ENCODE results near the gene GINS1. TPM values are rescaled to one million over a fixed set of nuclear protein-coding genes. Genes with fewer than 3 reads are reported as not detected.

The GINS1 gene
- total and polyA plus RNA-seq, 7 experiments from 2014 or later, result 0.44 to 24.9 (median 0.88) TPM

DNA sequence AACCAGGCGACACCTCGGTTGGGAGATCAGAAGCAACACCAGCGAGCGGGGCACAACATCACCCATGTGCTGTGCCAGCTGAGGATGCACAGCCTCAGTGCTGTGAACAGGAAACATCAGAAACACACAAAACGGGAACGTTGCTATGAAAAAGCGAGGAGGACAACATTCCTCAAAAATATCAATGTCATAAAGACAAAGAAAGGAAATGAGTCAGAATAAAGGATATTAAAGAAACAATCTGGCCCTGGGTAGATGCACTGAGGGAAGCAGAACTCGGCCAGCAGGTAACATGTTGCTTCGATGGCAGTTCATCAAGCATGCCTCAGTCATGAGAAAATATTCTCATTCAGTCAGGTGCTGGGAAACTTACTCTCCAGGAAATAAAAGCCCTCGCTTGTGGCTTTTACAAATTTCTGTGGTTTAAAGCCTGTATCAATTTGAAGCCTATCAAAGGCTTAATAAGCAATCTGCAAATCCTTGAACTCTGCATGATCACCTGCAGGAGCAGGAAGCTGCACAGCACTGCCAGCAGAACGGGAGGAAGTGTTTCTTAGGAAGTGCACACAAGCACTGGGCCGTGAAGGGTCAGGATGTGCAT, 77.5 kb downstream of the GINS1 start:
- ATAC-seq, result no peak
- intact Hi-C loops (cut with micrococcal nuclease), result no loop called here

GRCh38 chr20:25485872-25486271, 78.4 kb downstream of the GINS1 start:
- H3K9me3 Mint-ChIP-seq, result no peaks in the 10 kb centered on the region

More for the DNA sequence above, 77.5 kb downstream of the GINS1 start:
- ChIA-PET CTCF (no interaction called here), POLR2A (no interaction called here)
- H3K9me3 ChIP-seq (ENCODE audit: control insufficient read depth in 2 of 3, low read length in 3 of 3), result no peaks in the 10 kb centered on the region
- Mint-ChIP-seq H3K27ac (peak overlapping the region in 8 of 9 donors; percentile 20 to 84 (median 68)), H3K9me3 (no peaks in the 10 kb centered on the region), H3K36me3 (peaks cover 0 to 2% (median 0%) of the 10 kb centered on the region in 5 donors), H3K4me1 (peaks cover 18 to 38% (median 37%) of the 10 kb centered on the region in 7 donors), H3K4me3 (peak overlapping the region; percentile 47 to 80 (median 71)), H3K27me3 (no peaks in the 10 kb centered on the region)
- no peak overlapping the region for H3K27ac ChIP-seq (ENCODE audit: low read depth, low read length)
- peaks cover 0 to 24% of the 10 kb centered on the region in 2 donors for H3K4me1 ChIP-seq (ENCODE audit: control insufficient read depth in 2 of 2, insufficient read depth in 2 of 2, low read length in 2 of 2)
- no peaks in the 10 kb centered on the region for H3K27me3 ChIP-seq (ENCODE audit: control insufficient read depth in 2 of 2, insufficient read depth in 2 of 2, low read length in 2 of 2)
- no peak overlapping the region for H3K4me3 ChIP-seq (ENCODE audit: low read length)
- DNase-seq, result peak in 4 of 9 donors; percentile 4 to 9 (median 7)
- H3K36me3 ChIP-seq (ENCODE audit: control insufficient read depth in 2 of 3, insufficient read depth in 3 of 3, low read length in 3 of 3), result no peaks in the 10 kb centered on the region

GRCh38 chr20:25486377-25486776, 78.9 kb downstream of the GINS1 start:
- DNase-seq, result no peak
- CTCF ChIA-PET, result no interaction called here
- ATAC-seq, result no peak
- Histone ChIP-seq H3K27ac (ENCODE audit: low read depth, low read length) (no peak overlapping the region), H3K4me1 (ENCODE audit: control insufficient read depth in 2 of 2, insufficient read depth in 2 of 2, low read length in 2 of 2) (peaks cover 0 to 24% of the 10 kb centered on the region in 2 donors), H3K4me3 (ENCODE audit: low read length) (no peak overlapping the region), H3K9me3 (ENCODE audit: control insufficient read depth in 2 of 3, low read length in 3 of 3) (no peaks in the 10 kb centered on the region), H3K36me3 (ENCODE audit: control insufficient read depth in 2 of 3, insufficient read depth in 3 of 3, low read length in 3 of 3) (no peaks in the 10 kb centered on the region), H3K27me3 (ENCODE audit: control insufficient read depth in 2 of 2, insufficient read depth in 2 of 2, low read length in 2 of 2) (no peaks in the 10 kb centered on the region)
- peak overlapping the region in 5 of 9 donors; percentile 12 to 82 (median 29) for H3K27ac Mint-ChIP-seq
- peaks cover 18 to 38% (median 37%) of the 10 kb centered on the region in 7 donors for H3K4me1 Mint-ChIP-seq
- intact Hi-C loops (cut with micrococcal nuclease), result no loop called here
- H3K4me3 Mint-ChIP-seq, result peak overlapping the region in 7 of 10 donors; percentile 0 to 46 (median 4)
- no peaks in the 10 kb centered on the region for H3K9me3 Mint-ChIP-seq
- POLR2A ChIA-PET, result no interaction called here
- H3K36me3 Mint-ChIP-seq, result no peaks in the 10 kb centered on the region
- no peaks in the 10 kb centered on the region for H3K27me3 Mint-ChIP-seq

More at GRCh38 chr20:25485872-25486271, 78.4 kb downstream of the GINS1 start:
- Mint-ChIP-seq H3K4me1 (peaks cover 18 to 38% (median 37%) of the 10 kb centered on the region in 7 donors), H3K4me3 (peak overlapping the region in 2 of 10 donors; percentile 33 to 80), H3K36me3 (no peaks in the 10 kb centered on the region), H3K27ac (peak overlapping the region in 1 of 9 donors; percentile 19), H3K27me3 (no peaks in the 10 kb centered on the region)
- H3K36me3 ChIP-seq (ENCODE audit: control insufficient read depth in 2 of 3, insufficient read depth in 3 of 3, low read length in 3 of 3), result no peaks in the 10 kb centered on the region
- DNase-seq (no peak), ATAC-seq (no peak)
- no peak overlapping the region for H3K4me3 ChIP-seq (ENCODE audit: low read length)
- H3K27ac ChIP-seq (ENCODE audit: low read depth, low read length), result no peak overlapping the region
- CTCF ChIA-PET, result no interaction called here
- POLR2A ChIA-PET, result no interaction called here
- intact Hi-C loops (cut with micrococcal nuclease), result no loop called here
- H3K4me1 ChIP-seq (ENCODE audit: control insufficient read depth in 2 of 2, insufficient read depth in 2 of 2, low read length in 2 of 2), result peaks cover 0 to 24% of the 10 kb centered on the region in 2 donors
- H3K9me3 ChIP-seq (ENCODE audit: control insufficient read depth in 2 of 3, low read length in 3 of 3), result no peaks in the 10 kb centered on the region
- H3K27me3 ChIP-seq (ENCODE audit: control insufficient read depth in 2 of 2, insufficient read depth in 2 of 2, low read length in 2 of 2), result no peaks in the 10 kb centered on the region

DNA sequence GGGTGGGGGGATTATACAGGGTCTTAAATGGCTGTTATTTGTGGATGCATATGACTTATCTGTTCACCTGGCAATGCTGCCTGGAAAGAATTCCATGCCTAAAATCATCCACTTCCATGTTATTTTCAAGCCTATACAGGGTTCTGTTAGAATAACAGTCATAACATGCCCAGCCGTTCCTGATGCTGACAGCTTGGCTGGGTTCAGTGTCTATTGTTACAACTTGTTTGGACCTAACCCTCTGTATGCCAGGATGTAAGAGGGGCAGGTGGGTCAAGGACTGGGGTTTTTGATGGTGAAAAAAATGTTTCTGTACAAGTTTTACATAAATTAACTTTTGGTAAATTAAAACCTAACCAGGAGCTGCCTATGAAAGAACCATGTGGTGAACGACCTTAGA, 79.8 kb downstream of the GINS1 start:
- intact Hi-C loops (cut with micrococcal nuclease), result no loop called here

DNA sequence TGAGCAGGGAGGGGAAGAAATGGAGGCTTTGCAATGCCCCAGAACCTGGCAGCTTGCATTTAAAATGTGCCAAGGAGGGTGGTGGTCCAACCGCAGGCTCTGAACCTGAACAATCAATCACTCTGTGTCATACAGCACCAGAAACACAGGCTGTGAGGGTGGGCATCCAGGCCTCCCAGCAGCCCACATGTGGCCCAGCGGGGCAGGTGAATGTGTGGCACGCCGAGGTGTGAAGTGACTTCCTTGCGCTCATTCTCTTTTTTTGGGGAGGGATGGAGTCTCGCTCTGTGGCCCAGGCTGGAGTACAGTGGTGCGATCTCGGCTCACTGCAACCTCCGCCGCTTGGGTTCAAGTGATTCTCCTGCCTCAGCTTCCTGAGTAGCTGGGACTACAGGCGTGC, 80.5 kb downstream of the GINS1 start:
- no peak for ATAC-seq
- Mint-ChIP-seq H3K9me3 (no peaks in the 10 kb centered on the region), H3K36me3 (no peaks in the 10 kb centered on the region), H3K4me1 (peaks cover 18 to 38% (median 37%) of the 10 kb centered on the region in 7 donors), H3K4me3 (no peak overlapping the region), H3K27ac (peak overlapping the region in 1 of 9 donors; percentile 41), H3K27me3 (no peaks in the 10 kb centered on the region)
- intact Hi-C loops (cut with micrococcal nuclease), result no loop called here
- H3K4me1 ChIP-seq (ENCODE audit: control insufficient read depth in 2 of 2, insufficient read depth in 2 of 2, low read length in 2 of 2), result peaks cover 0 to 24% of the 10 kb centered on the region in 2 donors
- H3K27ac ChIP-seq (ENCODE audit: low read depth, low read length), result no peak overlapping the region
- DNase-seq, result no peak
- ChIA-PET CTCF (no interaction called here), POLR2A (no interaction called here)
- H3K4me3 ChIP-seq (ENCODE audit: low read length), result no peak overlapping the region
- no peaks in the 10 kb centered on the region for H3K36me3 ChIP-seq (ENCODE audit: control insufficient read depth in 2 of 3, insufficient read depth in 3 of 3, low read length in 3 of 3)
- no peaks in the 10 kb centered on the region for H3K9me3 ChIP-seq (ENCODE audit: control insufficient read depth in 2 of 3, low read length in 3 of 3)
- H3K27me3 ChIP-seq (ENCODE audit: control insufficient read depth in 2 of 2, insufficient read depth in 2 of 2, low read length in 2 of 2), result no peaks in the 10 kb centered on the region

More for the DNA sequence above, 79.8 kb downstream of the GINS1 start:
- ChIA-PET CTCF (interaction anchor here (0.8 kb wide), 1 partner anchor 17 kb away, joined by 3 read pairs; no protein-coding TSS in a partner anchor), POLR2A (no interaction called here)
- Mint-ChIP-seq H3K27me3 (no peaks in the 10 kb centered on the region), H3K36me3 (no peaks in the 10 kb centered on the region), H3K4me3 (no peak overlapping the region), H3K27ac (peak overlapping the region in 2 of 9 donors; percentile 28 to 72), H3K9me3 (no peaks in the 10 kb centered on the region), H3K4me1 (peaks cover 18 to 38% (median 37%) of the 10 kb centered on the region in 7 donors)
- H3K4me1 ChIP-seq (ENCODE audit: control insufficient read depth in 2 of 2, insufficient read depth in 2 of 2, low read length in 2 of 2), result peaks cover 0 to 24% of the 10 kb centered on the region in 2 donors
- H3K27me3 ChIP-seq (ENCODE audit: control insufficient read depth in 2 of 2, insufficient read depth in 2 of 2, low read length in 2 of 2), result no peaks in the 10 kb centered on the region
- no peaks in the 10 kb centered on the region for H3K9me3 ChIP-seq (ENCODE audit: control insufficient read depth in 2 of 3, low read length in 3 of 3)
- no peak overlapping the region for H3K4me3 ChIP-seq (ENCODE audit: low read length)
- H3K27ac ChIP-seq (ENCODE audit: low read depth, low read length), result no peak overlapping the region
- no peaks in the 10 kb centered on the region for H3K36me3 ChIP-seq (ENCODE audit: control insufficient read depth in 2 of 3, insufficient read depth in 3 of 3, low read length in 3 of 3)
- ATAC-seq (no peak), DNase-seq (no peak)

DNA sequence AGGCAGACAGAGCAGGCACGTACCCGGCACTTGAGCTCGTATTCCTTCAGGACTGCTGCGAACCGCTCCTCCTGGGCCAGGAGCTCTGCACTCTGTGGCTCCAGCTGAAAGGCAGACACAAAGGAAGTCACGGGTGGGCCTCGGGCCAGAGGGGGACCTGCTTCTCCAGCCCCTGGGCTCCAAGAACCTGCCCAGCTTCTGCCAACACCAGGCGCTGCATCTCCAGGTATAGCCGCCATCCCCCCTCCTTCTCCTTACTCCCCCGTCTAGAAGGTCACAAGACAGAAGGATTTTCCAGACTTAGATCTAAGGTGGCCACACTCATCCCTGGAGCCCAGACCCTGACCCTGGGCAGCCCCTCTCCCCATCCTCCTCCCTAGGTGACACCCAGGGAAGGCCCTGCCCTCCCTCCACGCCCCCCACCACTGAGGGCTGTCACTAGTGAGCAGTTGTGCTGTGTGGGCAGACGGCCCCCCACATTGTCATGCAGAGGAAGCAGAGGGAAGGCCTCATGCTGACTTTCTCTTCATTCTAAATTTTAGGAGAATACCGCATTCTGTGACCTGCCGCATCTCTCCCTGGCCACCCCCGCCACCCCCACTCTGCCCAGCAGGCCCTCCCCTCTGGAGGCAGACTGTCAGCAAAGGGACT, 81.9 kb downstream of the GINS1 start:
- H3K27ac Mint-ChIP-seq, result no peak overlapping the region
- H3K9me3 ChIP-seq (ENCODE audit: control insufficient read depth in 2 of 3, low read length in 3 of 3), result no peaks in the 10 kb centered on the region
- no peaks in the 10 kb centered on the region for H3K27me3 ChIP-seq (ENCODE audit: control insufficient read depth in 2 of 2, insufficient read depth in 2 of 2, low read length in 2 of 2)
- DNase-seq (no peak), ATAC-seq (no peak)
- H3K36me3 Mint-ChIP-seq, result no peaks in the 10 kb centered on the region
- no peak overlapping the region for H3K4me3 Mint-ChIP-seq
- H3K4me3 ChIP-seq (ENCODE audit: low read length), result no peak overlapping the region
- peaks cover 0 to 21% of the 10 kb centered on the region in 2 donors for H3K4me1 ChIP-seq (ENCODE audit: control insufficient read depth in 2 of 2, insufficient read depth in 2 of 2, low read length in 2 of 2)
- intact Hi-C loops (cut with micrococcal nuclease), result no loop called here
- ChIA-PET CTCF (no interaction called here), POLR2A (no interaction called here)
- H3K27ac ChIP-seq (ENCODE audit: low read depth, low read length), result no peak overlapping the region
- no peaks in the 10 kb centered on the region for H3K9me3 Mint-ChIP-seq
- no peaks in the 10 kb centered on the region for H3K27me3 Mint-ChIP-seq
- no peaks in the 10 kb centered on the region for H3K36me3 ChIP-seq (ENCODE audit: control insufficient read depth in 2 of 3, insufficient read depth in 3 of 3, low read length in 3 of 3)
- H3K4me1 Mint-ChIP-seq, result peaks cover 13 to 26% (median 25%) of the 10 kb centered on the region in 7 donors

Data from naive thymus-derived CD4-positive, alpha-beta T cell (primary cell).